HepG2 (cell line): ENCODE measurements around the gene NPDC1. TPM values are rescaled to one million over a fixed set of nuclear protein-coding genes. Genes with fewer than 3 reads are reported as not detected.

ENCODE experiments used
- EED ChIP-seq: sonication (generic); formaldehyde crosslinking; IDR thresholded peaks from 2 replicates; pipeline ENCODE4 v1.5.0; 2020; ENCODE audit warnings: mild to moderate bottlenecking, missing genetic modification reagents
- HDAC2 ChIP-seq: sonication (generic); formaldehyde crosslinking; IDR thresholded peaks from 2 replicates; pipeline ENCODE4 v1.4.0; 2020; ENCODE audit warnings: missing genetic modification reagents
- HNRNPK ChIP-seq: fragments of 200-400 bp; formaldehyde crosslinking; IDR thresholded peaks from 2 replicates; pipeline ENCODE4 v1.6.1; 2018; ENCODE audit warnings: low read length, low read depth, moderate library complexity, mild to moderate bottlenecking; ENCODE audit not compliant: poor library complexity, severe bottlenecking
- PPARG ChIP-seq: conservative IDR thresholded peaks from 2 replicates; pipeline ENCODE4 v1.6.1; 2016; ENCODE audit warnings: missing biosample characterization, missing genetic modification reagents
- PTBP1 ChIP-seq: fragments of 200-400 bp; formaldehyde crosslinking; IDR thresholded peaks from 2 replicates; pipeline ENCODE4 v1.6.1; 2018; ENCODE audit warnings: low read length, low read depth; ENCODE audit not compliant: poor library complexity, severe bottlenecking
- RXRA ChIP-seq: sonication (generic); formaldehyde crosslinking; IDR thresholded peaks from 2 replicates; pipeline ENCODE4 v1.5.1; 2020; ENCODE audit warnings: missing genetic modification reagents
- TEAD2 ChIP-seq: sonication (generic); formaldehyde crosslinking; IDR thresholded peaks from 2 replicates; pipeline ENCODE4 v1.9.0; 2021; ENCODE audit warnings: missing genetic modification reagents
- THAP7 ChIP-seq: sonication (generic); formaldehyde crosslinking; IDR thresholded peaks from 2 replicates; pipeline ENCODE4 v1.8.1; 2023; ENCODE audit warnings: mild to moderate bottlenecking, missing genetic modification reagents
- THAP8 ChIP-seq: sonication (generic); formaldehyde crosslinking; IDR thresholded peaks from 2 replicates; pipeline ENCODE4 v1.5.1; 2020; ENCODE audit warnings: missing genetic modification reagents, mild to moderate bottlenecking, borderline replicate concordance
- USF2 ChIP-seq, 2 experiments: sonication (generic) in 1 of 2; formaldehyde crosslinking in 1 of 2; IDR thresholded peaks; 2 replicates each; pipeline versions ENCODE4 v1.5.1 to v1.6.1; 2011 to 2020; ENCODE audit warnings: borderline replicate concordance in 1 of 2, low read depth in 1 of 2, low read length in 1 of 2, mild to moderate bottlenecking in 1 of 2, missing genetic modification reagents in 1 of 2, moderate library complexity in 1 of 2
- YY1 ChIP-seq: IDR thresholded peaks from 2 replicates; pipeline ENCODE4 v1.6.1; 2011; ENCODE audit warnings: low read length, low read depth, moderate library complexity, mild to moderate bottlenecking; ENCODE audit not compliant: insufficient read depth, insufficient replicate concordance
- ZBTB40 ChIP-seq, 2 experiments: fragments of 450-650 bp in 1 of 2; sonication (generic) in 1 of 2; formaldehyde crosslinking in 1 of 2; IDR thresholded peaks; 2 replicates each; pipeline versions ENCODE4 v1.6.1 to v1.8.0; 2016 to 2022; ENCODE audit warnings: antibody characterized with exemption in 1 of 2, mild to moderate bottlenecking in 1 of 2, missing genetic modification reagents in 1 of 2
- ZNF30 ChIP-seq: sonication (generic); formaldehyde crosslinking; IDR thresholded peaks from 2 replicates; pipeline ENCODE4 v1.5.0; 2020; ENCODE audit warnings: mild to moderate bottlenecking, missing genetic modification reagents
- ZNF430 ChIP-seq: sonication (generic); formaldehyde crosslinking; IDR thresholded peaks from 2 replicates; pipeline ENCODE4 v1.9.0; 2021; ENCODE audit warnings: mild to moderate bottlenecking, missing genetic modification reagents
- ZNF776 ChIP-seq: sonication (generic); formaldehyde crosslinking; IDR thresholded peaks from 2 replicates; pipeline ENCODE4 v1.4.0; 2020; ENCODE audit warnings: mild to moderate bottlenecking, missing genetic modification reagents
- polyA plus RNA-seq, 8 experiments: library from polyadenylated mRNA; depleted of rRNA in 3 of 8; stranded (reverse) in 7 of 8; unstranded in 1 of 8; fragments of >200 nt; fragmentation: Illumina TruSeq in 4 of 8; extraction: Trizol in 4 of 8; gene quantifications; 2 replicates each; pipeline versions ENCODE4 v1.2.1 to v1.2.3, GENCODE V29; 2011 to 2016; ENCODE audit warnings: low read depth in 4 of 8, missing spikeins in 1 of 8, mixed read lengths in 1 of 8; ENCODE audit not compliant: insufficient read depth in 1 of 8
- total RNA-seq, 5 experiments: library from RNA; depleted of rRNA; stranded (reverse); fragments of >200 nt; fragmentation: Illumina TruSeq; extraction: Trizol; gene quantifications; 2 replicates each; pipeline ENCODE4 v1.2.3, GENCODE V29; 2016; ENCODE audit warnings: low read depth in 1 of 5

Gene NPDC1
- total and polyA plus RNA-seq, 2 of the 13 experiments (the other 11 are each of a cell fraction or from before 2014, with no cell fraction given), result 0.84 to 5.4 TPM

GRCh38 chr9:137021979-137022661 is 23.9 kb downstream of the NPDC1 start (continued):
- TF ChIP-seq ZBTB40 (IDR thresholded peaks at IDR 0.05) (no peak), ZBTB40 (CRISPR knock-in tag; IDR thresholded peaks at IDR 0.05) (no peak), ZNF30 (CRISPR knock-in tag) (no peak), ZNF430 (CRISPR knock-in tag) (no peak), YY1 (peak; percentile 22), USF2 (IDR thresholded peaks at IDR 0.05; ENCODE audit: low read depth, low read length) (no peak), USF2 (CRISPR knock-in tag; IDR thresholded peaks at IDR 0.05; ENCODE audit: borderline replicate concordance) (peak; percentile 17; the same call in 1 of the 2 replicates), EED (no peak), ZNF776 (no peak), THAP7 (CRISPR knock-in tag) (no peak), HDAC2 (no peak), PTBP1 (no peak), THAP8 (CRISPR knock-in tag) (no peak), HNRNPK (peak; percentile 40), TEAD2 (CRISPR knock-in tag) (no peak), PPARG (no peak), RXRA (peak; percentile 52; the same call in 1 of the 2 replicates)
